Mesothelial cell of epicardium (in vitro differentiated cells): ENCODE data around the gene CEP104. TPM values are rescaled to one million over a fixed set of nuclear protein-coding genes. Genes with fewer than 3 reads are reported as not detected.

Experiments used
- DNase-seq, 2 experiments: peaks; one replicate each; pipeline ENCODE4 v3.0.0; 2021; ENCODE audit warnings: low spot score in 2 of 2; ENCODE audit not compliant: unreplicated experiment in 2 of 2
- H3K27ac Mint-ChIP-seq: 2 replicates; pipeline ENCODE4 v1.8.0; 2021; ENCODE audit warnings: mixed read lengths
- H3K27me3 Mint-ChIP-seq: 2 replicates; pipeline ENCODE4 v1.8.0; 2021; ENCODE audit warnings: low read depth, mixed read lengths
- H3K36me3 Mint-ChIP-seq: 2 replicates; pipeline ENCODE4 v1.8.0; 2021; ENCODE audit warnings: mixed read lengths
- H3K4me1 Mint-ChIP-seq: 2 replicates; pipeline ENCODE4 v1.8.0; 2021; ENCODE audit warnings: mixed read lengths
- H3K4me3 Mint-ChIP-seq: 2 replicates; pipeline ENCODE4 v1.8.0; 2021; ENCODE audit warnings: mild to moderate bottlenecking, moderate library complexity, mixed read lengths
- H3K9me3 Mint-ChIP-seq: 2 replicates; pipeline ENCODE4 v1.8.0; 2021; ENCODE audit warnings: mixed read lengths
- CTCF ChIP-seq: fragments of 200-600 bp; sonication (generic); IDR thresholded peaks from one replicate; pipeline ENCODE4 v1.5.0; 2021; ENCODE audit warnings: antibody characterized with exemption; ENCODE audit not compliant: unreplicated experiment
- total RNA-seq: library from RNA; stranded (reverse); gene quantifications from 3 replicates; pipeline ENCODE4 v1.2.1, GENCODE V29; 2021

Gene CEP104
- total RNA-seq, 1 donor from 2014 or later, result 37.0 TPM

GRCh38 chr1:3817821-3818597 is 39.0 kb downstream of the CEP104 start:
- Mint-ChIP-seq H3K9me3 (no peaks in the 10 kb centered on the region), H3K27ac (no peak overlapping the region), H3K4me1 (peaks cover 6% of the 10 kb centered on the region), H3K36me3 (peaks cover 36% of the 10 kb centered on the region), H3K27me3 (no peaks in the 10 kb centered on the region), H3K4me3 (no peak overlapping the region)
- DNase-seq, result no peak
- TF ChIP-seq CTCF, result no peak

- Mint-ChIP-seq H3K27ac (no peak overlapping the region), H3K4me1 (peaks cover 6% of the 10 kb centered on the region)
- TF ChIP-seq CTCF, result no peak
These were observed 39.8 kb downstream of the CEP104 start for GRCh38 chr1:3817138-3817740.

GRCh38 chr1:3816331-3817137 is 40.5 kb downstream of the CEP104 start:
- DNase-seq, result no peak
- Mint-ChIP-seq H3K4me3 (no peak overlapping the region), H3K4me1 (peaks cover 6% of the 10 kb centered on the region), H3K36me3 (peaks cover 27% of the 10 kb centered on the region), H3K27ac (no peak overlapping the region), H3K9me3 (no peaks in the 10 kb centered on the region), H3K27me3 (peaks cover under 1% of the 10 kb centered on the region)
- TF ChIP-seq CTCF, result no peak

More at GRCh38 chr1:3817138-3817740, 39.8 kb downstream of the CEP104 start:
- no peak for DNase-seq
- Mint-ChIP-seq H3K9me3 (no peaks in the 10 kb centered on the region), H3K36me3 (peaks cover 32% of the 10 kb centered on the region), H3K4me3 (no peak overlapping the region), H3K27me3 (no peaks in the 10 kb centered on the region)

GRCh38 chr1:3814771-3815561 is 42.0 kb downstream of the CEP104 start:
- Mint-ChIP-seq H3K36me3 (peaks cover 18% of the 10 kb centered on the region), H3K9me3 (no peaks in the 10 kb centered on the region), H3K27ac (no peak overlapping the region), H3K4me3 (no peak overlapping the region), H3K27me3 (peaks cover 4% of the 10 kb centered on the region), H3K4me1 (peaks cover 8% of the 10 kb centered on the region)
- no peak for TF ChIP-seq CTCF
- DNase-seq, result no peak

GRCh38 chr1:3814065-3814464 is 42.9 kb downstream of the CEP104 start:
- DNase-seq, result no peak
- no peak overlapping the region for H3K4me3 Mint-ChIP-seq
- H3K27ac Mint-ChIP-seq, result no peak overlapping the region
- H3K4me1 Mint-ChIP-seq, result peaks cover 2% of the 10 kb centered on the region
- no peaks in the 10 kb centered on the region for H3K9me3 Mint-ChIP-seq
- H3K27me3 Mint-ChIP-seq, result peaks cover 4% of the 10 kb centered on the region
- no peak for TF ChIP-seq CTCF
- peaks cover 17% of the 10 kb centered on the region for H3K36me3 Mint-ChIP-seq
